ENCODE results near the gene SMG6.
A peak's percentile ranks its signal among the peaks of the same experiment; 100 is the strongest.

The SMG6 gene

GRCh38 chr17:2028234-2028614 is 275.4 kb downstream of the SMG6 start:
- no peaks in the 10 kb centered on the region for H3K9me3 ChIP-seq (ENCODE audit: low read length)
- H3K27me3 ChIP-seq (ENCODE audit: insufficient read depth, low read length): peaks cover 19% of the 10 kb centered on the region
- H3K9me2 ChIP-seq (ENCODE audit: low read depth, low read length): no peaks in the 10 kb centered on the region
- no peaks in the 10 kb centered on the region for H3F3A ChIP-seq (ENCODE audit: insufficient read depth, low read length)
- H3K4me2 ChIP-seq (ENCODE audit: low read length): no peak overlapping the region
- no peak for TF ChIP-seq CTCF (IDR thresholded peaks at IDR 0.05; ENCODE audit: low read length)
- TF ChIP-seq EZH2 (IDR thresholded peaks at IDR 0.05; ENCODE audit: borderline replicate concordance, low read length): no peak
- H3K36me3 ChIP-seq (ENCODE audit: insufficient read depth, low read length): no peaks in the 10 kb centered on the region
- H3K4me1 ChIP-seq (ENCODE audit: insufficient read depth, low read length, severe bottlenecking): peaks cover 16% of the 10 kb centered on the region
- H3K27ac ChIP-seq (ENCODE audit: low read depth, low read length, poor library complexity, severe bottlenecking): no peak overlapping the region
- no peak overlapping the region for H3K9ac ChIP-seq (ENCODE audit: low read length)
- H3K4me3 ChIP-seq (ENCODE audit: low read depth, low read length, poor library complexity, severe bottlenecking): no peak overlapping the region
- H3K79me2 ChIP-seq (ENCODE audit: insufficient read depth, low read length): no peaks in the 10 kb centered on the region
- no peak overlapping the region for H2AFZ ChIP-seq (ENCODE audit: low read length)
- no peaks in the 10 kb centered on the region for H4K20me1 ChIP-seq (ENCODE audit: insufficient read depth, low read length)

DNA sequence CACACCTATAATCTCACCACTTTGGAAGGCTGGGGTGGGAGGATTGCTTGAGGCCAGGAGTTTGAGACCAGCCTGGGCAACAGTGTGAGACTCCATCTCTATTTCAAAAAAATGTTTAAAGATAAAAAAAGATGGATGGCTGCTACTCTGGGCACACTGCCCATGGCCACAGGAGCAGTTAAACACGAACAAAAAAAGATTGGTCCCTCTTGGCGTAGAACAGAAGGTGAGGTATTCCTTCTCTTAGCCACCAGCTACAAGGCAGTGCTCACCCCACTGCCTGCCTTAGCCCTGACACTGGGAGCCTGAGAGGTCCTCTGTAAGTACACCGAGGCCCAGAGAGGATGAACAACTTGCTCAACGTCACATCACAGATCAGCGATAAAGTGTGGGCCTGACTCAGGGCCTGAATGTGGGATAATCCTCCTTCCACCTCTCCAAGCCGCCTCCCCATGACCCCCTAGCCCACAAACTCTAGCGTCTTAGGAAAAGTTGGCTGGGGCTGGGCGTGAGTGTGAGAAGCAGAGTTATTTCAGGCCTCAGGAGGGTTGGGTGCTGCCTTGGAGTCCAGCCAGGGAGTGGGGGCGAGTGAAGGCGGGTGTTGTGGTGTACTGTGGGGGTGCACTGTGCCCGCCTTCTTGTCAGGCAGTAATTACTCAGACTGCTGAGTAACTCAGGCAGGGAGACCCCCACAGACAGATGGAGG is 275.9 kb downstream of the SMG6 start:
- Histone ChIP-seq H3K79me2 (ENCODE audit: insufficient read depth, low read length) (no peaks in the 10 kb centered on the region), H4K20me1 (ENCODE audit: insufficient read depth, low read length) (no peaks in the 10 kb centered on the region), H3K4me1 (ENCODE audit: insufficient read depth, low read length, severe bottlenecking) (peaks cover 16% of the 10 kb centered on the region), H3K27ac (ENCODE audit: low read depth, low read length, poor library complexity, severe bottlenecking) (no peak overlapping the region), H3K27me3 (ENCODE audit: insufficient read depth, low read length) (peaks cover 22% of the 10 kb centered on the region), H3K4me3 (ENCODE audit: low read depth, low read length, poor library complexity, severe bottlenecking) (no peak overlapping the region), H3K9ac (ENCODE audit: low read length) (no peak overlapping the region), H3K9me2 (ENCODE audit: low read depth, low read length) (no peaks in the 10 kb centered on the region), H2AFZ (ENCODE audit: low read length) (no peak overlapping the region), H3F3A (ENCODE audit: insufficient read depth, low read length) (no peaks in the 10 kb centered on the region), H3K36me3 (ENCODE audit: insufficient read depth, low read length) (no peaks in the 10 kb centered on the region), H3K9me3 (ENCODE audit: low read length) (no peaks in the 10 kb centered on the region), H3K4me2 (ENCODE audit: low read length) (no peak overlapping the region)
- TF ChIP-seq CTCF (IDR thresholded peaks at IDR 0.05; ENCODE audit: low read length): no peak

GRCh38 chr17:2025622-2026309 is 277.8 kb downstream of the SMG6 start:
- TF ChIP-seq EZH2 (IDR thresholded peaks at IDR 0.05; ENCODE audit: borderline replicate concordance, low read length) (no peak), CTCF (IDR thresholded peaks at IDR 0.05; ENCODE audit: low read length) (no peak)
- H3K27ac ChIP-seq (ENCODE audit: low read depth, low read length, poor library complexity, severe bottlenecking): no peak overlapping the region
- peaks cover 22% of the 10 kb centered on the region for H3K27me3 ChIP-seq (ENCODE audit: insufficient read depth, low read length)
- no peak overlapping the region for H2AFZ ChIP-seq (ENCODE audit: low read length)
- no peaks in the 10 kb centered on the region for H4K20me1 ChIP-seq (ENCODE audit: insufficient read depth, low read length)
- H3K79me2 ChIP-seq (ENCODE audit: insufficient read depth, low read length): no peaks in the 10 kb centered on the region
- peak overlapping the region; percentile 31 for H3K4me3 ChIP-seq (ENCODE audit: low read depth, low read length, poor library complexity, severe bottlenecking)
- H3K9me2 ChIP-seq (ENCODE audit: low read depth, low read length): no peaks in the 10 kb centered on the region
- H3F3A ChIP-seq (ENCODE audit: insufficient read depth, low read length): no peaks in the 10 kb centered on the region
- H3K9me3 ChIP-seq (ENCODE audit: low read length): no peaks in the 10 kb centered on the region
- no peak overlapping the region for H3K9ac ChIP-seq (ENCODE audit: low read length)
- H3K4me1 ChIP-seq (ENCODE audit: insufficient read depth, low read length, severe bottlenecking): peaks cover 6% of the 10 kb centered on the region
- H3K36me3 ChIP-seq (ENCODE audit: insufficient read depth, low read length): no peaks in the 10 kb centered on the region
- peak overlapping the region; percentile 59; the same call in 1 of the 2 replicates for H3K4me2 ChIP-seq (ENCODE audit: low read length)

All from OCI-LY1 (cell line).